HCT116 (cell line): Measurements from ENCODE around the gene CADPS2. TPM values are rescaled to one million over a fixed set of nuclear protein-coding genes. Genes with fewer than 3 reads are reported as not detected.

ENCODE experiments used
- ATAC-seq: fragments of 200-7000 bp; cut with Tn5 transposase; 2 replicates; pipeline ENCODE4 v1.9.1; 2020; ENCODE audit warnings: mild to moderate bottlenecking, moderate library complexity
- BruUV-seq: library from RNA; stranded (reverse); fragments of 400-500 nt; replicated peaks from 2 replicates; lab custom pipeline; 2021; lab: Mats Ljungman, UMichigan
- CTCF ChIA-PET: fragments of 300-600 bp; sonication (Branson Sonifier 250); formaldehyde crosslinking; loops from one replicate; lab custom pipeline; 2021; ENCODE audit warnings: antibody characterized with exemption; lab: Charles Lee
- POLR2A ChIA-PET: fragments of 300-600, 350-600 bp; sonication (Branson Sonifier 250); formaldehyde crosslinking; loops from one replicate; lab custom pipeline; 2021; ENCODE audit warnings: antibody characterized with exemption; lab: Charles Lee
- RAD21 ChIA-PET, 2 experiments: fragments of 300-600 bp; sonication (Branson Sonifier 250); formaldehyde crosslinking; loops; one replicate each; lab custom pipeline; 2023; ENCODE audit warnings: low total read pairs in 2 of 2; ENCODE audit not compliant: uncharacterized antibody in 2 of 2, unreplicated experiment in 2 of 2, low non-redundant PET in 1 of 2; lab: Charles Lee
- DNase-seq: peaks from one replicate; pipeline ENCODE4 v3.0.0-alpha.2; 2010; ENCODE audit warnings: low read depth, low spot score
- H2AFZ ChIP-seq: fragments of 200-600 bp; shearing (Covaris generic), sonication (generic); 2 replicates; pipeline ENCODE4 v1.6.1; 2017; ENCODE audit warnings: low read depth, mixed run types, mixed read lengths, antibody characterized with exemption, low read length; ENCODE audit not compliant: poor library complexity, severe bottlenecking
- H3K27ac ChIP-seq: 2 replicates; pipeline ENCODE4 v1.5.1; 2012; ENCODE audit warnings: low read depth, low read length
- H3K27me3 ChIP-seq: fragments of 200-600 bp; sonication (generic); 2 replicates; pipeline ENCODE4 v1.6.1; 2016; ENCODE audit warnings: mixed run types, low read length, mixed read lengths; ENCODE audit not compliant: insufficient read depth
- H3K36me3 ChIP-seq, 2 experiments: fragments of 200-500 bp in 1 of 2; fragments of 200-600 bp in 1 of 2; sonication (Bioruptor generic) in 1 of 2; sonication (generic) in 1 of 2; 2 replicates each; pipeline versions ENCODE4 v1.5.1 to v1.6.1; 2014 to 2016; ENCODE audit warnings: low read length in 2 of 2, inconsistent platforms in 1 of 2, mixed read lengths in 1 of 2, mixed run types in 1 of 2; ENCODE audit not compliant: insufficient read depth in 2 of 2, control insufficient read depth in 1 of 2
- H3K4me1 ChIP-seq, 2 experiments: fragments of 200-600 bp in 1 of 2; sonication (generic) in 1 of 2; 2 replicates each; pipeline versions ENCODE4 v1.5.1 to v1.6.1; 2012 to 2017; ENCODE audit warnings: low read length in 2 of 2, inconsistent platforms in 1 of 2, mild to moderate bottlenecking in 1 of 2, mixed read lengths in 1 of 2, mixed run types in 1 of 2, moderate library complexity in 1 of 2; ENCODE audit not compliant: insufficient read depth in 2 of 2, control insufficient read depth in 1 of 2
- H3K4me2 ChIP-seq: fragments of 200-600 bp; sonication (generic); 2 replicates; pipeline ENCODE4 v1.6.1; 2017; ENCODE audit warnings: mixed run types, low read length, mixed read lengths
- H3K4me3 ChIP-seq, 2 experiments: fragments of 200-600 bp in 1 of 2; sonication (generic) in 1 of 2; replicated peaks in 1 of 2; 2 replicates each; pipeline ENCODE4 v1.5.1; 2011 to 2016; ENCODE audit warnings: low read length in 2 of 2, control low read depth in 1 of 2, low read depth in 1 of 2, mild to moderate bottlenecking in 1 of 2, mixed read lengths in 1 of 2, mixed run types in 1 of 2
- H3K79me2 ChIP-seq: fragments of 200-600 bp; sonication (generic); 2 replicates; pipeline ENCODE4 v1.6.1; 2017; ENCODE audit warnings: mild to moderate bottlenecking, mixed run types, low read length, moderate library complexity, mixed read lengths; ENCODE audit not compliant: insufficient read depth
- H3K9ac ChIP-seq: fragments of 200-600 bp; sonication (generic); 2 replicates; pipeline ENCODE4 v1.6.1; 2016; ENCODE audit warnings: low read length, mixed read lengths
- H3K9me2 ChIP-seq: fragments of 200-600 bp; sonication (generic), shearing (Covaris generic); 2 replicates; pipeline ENCODE4 v1.6.1; 2017; ENCODE audit warnings: mixed run types, mild to moderate bottlenecking, moderate library complexity; ENCODE audit not compliant: insufficient read depth
- H3K9me3 ChIP-seq, 2 experiments: fragments of 200-500 bp in 1 of 2; fragments of 200-600 bp in 1 of 2; sonication (Bioruptor generic) in 1 of 2; sonication (generic) in 1 of 2; 2 replicates each; pipeline ENCODE4 v1.6.1; 2014 to 2017; ENCODE audit warnings: low read length in 2 of 2, mixed read lengths in 2 of 2, inconsistent platforms in 1 of 2, low read depth in 1 of 2, mild to moderate bottlenecking in 1 of 2, mixed run types in 1 of 2, moderate library complexity in 1 of 2; ENCODE audit not compliant: control insufficient read depth in 1 of 2, insufficient read depth in 1 of 2
- H4K20me1 ChIP-seq: fragments of 200-600 bp; sonication (generic), shearing (Covaris generic); 2 replicates; pipeline ENCODE4 v1.6.1; 2017; ENCODE audit warnings: mixed run types, mild to moderate bottlenecking, moderate library complexity; ENCODE audit not compliant: insufficient read depth
- CBX3 ChIP-seq: IDR thresholded peaks from 2 replicates; pipeline ENCODE4 v1.6.1; 2012; ENCODE audit warnings: low read depth
- CEBPB ChIP-seq: IDR thresholded peaks from 2 replicates; pipeline ENCODE4 v1.6.1; 2012; ENCODE audit warnings: low read depth
- ELF1 ChIP-seq: IDR thresholded peaks from 2 replicates; pipeline ENCODE4 v1.6.1; 2012; ENCODE audit warnings: low read depth, borderline replicate concordance
- EZH2phosphoT487 ChIP-seq: fragments of 200-600 bp; IDR thresholded peaks from 2 replicates; pipeline ENCODE4 v1.6.1; 2018; ENCODE audit warnings: antibody characterized with exemption, borderline replicate concordance
- FOSL1 ChIP-seq: IDR thresholded peaks from 2 replicates; pipeline ENCODE4 v1.6.1; 2012; ENCODE audit warnings: low read depth
- JUND ChIP-seq: IDR thresholded peaks from 2 replicates; pipeline ENCODE4 v1.6.1; 2012
- POLR2A ChIP-seq: IDR thresholded peaks from 2 replicates; pipeline ENCODE4 v1.7.0; 2011; ENCODE audit warnings: borderline replicate concordance; ENCODE audit not compliant: insufficient read depth, insufficient read length; ENCODE audit errors: extremely low read depth
- POLR2AphosphoS5 ChIP-seq: IDR thresholded peaks from 2 replicates; pipeline ENCODE4 v1.6.1; 2011; ENCODE audit warnings: mild to moderate bottlenecking, low read depth, low read length, moderate library complexity
- RAD21 ChIP-seq: IDR thresholded peaks from 2 replicates; pipeline ENCODE4 v1.6.1; 2012; ENCODE audit warnings: low read depth, mild to moderate bottlenecking
- SIN3A ChIP-seq: IDR thresholded peaks from 2 replicates; pipeline ENCODE4 v1.6.1; 2012; ENCODE audit warnings: low read depth
- SP1 ChIP-seq: IDR thresholded peaks from 2 replicates; pipeline ENCODE4 v1.6.1; 2012; ENCODE audit warnings: low read depth
- SRF ChIP-seq: IDR thresholded peaks from 2 replicates; pipeline ENCODE4 v1.6.1; 2012; ENCODE audit warnings: low read depth
- TCF7L2 ChIP-seq: IDR thresholded peaks from 2 replicates; pipeline ENCODE4 v1.7.0; 2011; ENCODE audit warnings: borderline replicate concordance, inconsistent platforms; ENCODE audit not compliant: insufficient read depth, insufficient read length; ENCODE audit errors: extremely low read depth
- YY1 ChIP-seq: IDR thresholded peaks from 2 replicates; pipeline ENCODE4 v1.6.1; 2011; ENCODE audit warnings: low read length, low read depth, moderate library complexity, mild to moderate bottlenecking; ENCODE audit not compliant: insufficient replicate concordance; ENCODE audit errors: extremely low read depth
- ZFX ChIP-seq: fragments of 450-650 bp; IDR thresholded peaks from 2 replicates; pipeline ENCODE4 v1.6.1; 2017
- intact Hi-C: fragments of 100-400 bp; cut with micrococcal nuclease; formaldehyde crosslinking; loops from 2 replicates; pipeline ENCODE4 v1.10.0; 2022
- total RNA-seq: library from RNA; stranded (reverse); gene quantifications from one replicate; pipeline ENCODE4 v1.2.1, GENCODE V29; 2021; ENCODE audit not compliant: unreplicated experiment
- TF ChIP-seq, protein P1 (sequence below): IDR thresholded peaks from 2 replicates; pipeline ENCODE4 v1.6.1; 2012; ENCODE audit warnings: low read depth
- TF ChIP-seq, protein P2 (sequence below): IDR thresholded peaks from 2 replicates; pipeline ENCODE4 v1.6.1; 2012
- TF ChIP-seq, protein P3 (sequence below): IDR thresholded peaks from 2 replicates; pipeline ENCODE4 v1.6.1; 2012

CADPS2 gene
- total RNA-seq, 1 experiment from 2014 or later, result 7.5 TPM

DNA sequence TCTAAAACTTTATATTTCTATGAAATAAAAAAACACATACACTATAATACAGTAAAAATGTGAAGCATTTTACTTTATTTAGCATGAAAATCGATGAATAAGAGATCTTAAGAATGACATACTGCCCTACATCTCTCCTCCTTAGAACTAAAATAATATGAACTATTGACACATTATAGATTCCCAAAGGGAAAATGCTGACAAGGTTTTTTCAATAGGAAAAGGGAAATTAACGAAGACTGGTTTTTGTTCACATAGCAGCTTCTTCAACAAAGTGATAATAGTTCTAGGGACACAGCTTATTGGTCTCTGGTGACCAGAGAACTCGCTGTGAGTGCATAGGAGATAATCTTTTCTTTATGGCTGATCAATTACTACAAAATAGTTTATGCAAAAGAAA lies 523.8 kb downstream of the CADPS2 start (continued):
- TF ChIP-seq, protein P1, sequence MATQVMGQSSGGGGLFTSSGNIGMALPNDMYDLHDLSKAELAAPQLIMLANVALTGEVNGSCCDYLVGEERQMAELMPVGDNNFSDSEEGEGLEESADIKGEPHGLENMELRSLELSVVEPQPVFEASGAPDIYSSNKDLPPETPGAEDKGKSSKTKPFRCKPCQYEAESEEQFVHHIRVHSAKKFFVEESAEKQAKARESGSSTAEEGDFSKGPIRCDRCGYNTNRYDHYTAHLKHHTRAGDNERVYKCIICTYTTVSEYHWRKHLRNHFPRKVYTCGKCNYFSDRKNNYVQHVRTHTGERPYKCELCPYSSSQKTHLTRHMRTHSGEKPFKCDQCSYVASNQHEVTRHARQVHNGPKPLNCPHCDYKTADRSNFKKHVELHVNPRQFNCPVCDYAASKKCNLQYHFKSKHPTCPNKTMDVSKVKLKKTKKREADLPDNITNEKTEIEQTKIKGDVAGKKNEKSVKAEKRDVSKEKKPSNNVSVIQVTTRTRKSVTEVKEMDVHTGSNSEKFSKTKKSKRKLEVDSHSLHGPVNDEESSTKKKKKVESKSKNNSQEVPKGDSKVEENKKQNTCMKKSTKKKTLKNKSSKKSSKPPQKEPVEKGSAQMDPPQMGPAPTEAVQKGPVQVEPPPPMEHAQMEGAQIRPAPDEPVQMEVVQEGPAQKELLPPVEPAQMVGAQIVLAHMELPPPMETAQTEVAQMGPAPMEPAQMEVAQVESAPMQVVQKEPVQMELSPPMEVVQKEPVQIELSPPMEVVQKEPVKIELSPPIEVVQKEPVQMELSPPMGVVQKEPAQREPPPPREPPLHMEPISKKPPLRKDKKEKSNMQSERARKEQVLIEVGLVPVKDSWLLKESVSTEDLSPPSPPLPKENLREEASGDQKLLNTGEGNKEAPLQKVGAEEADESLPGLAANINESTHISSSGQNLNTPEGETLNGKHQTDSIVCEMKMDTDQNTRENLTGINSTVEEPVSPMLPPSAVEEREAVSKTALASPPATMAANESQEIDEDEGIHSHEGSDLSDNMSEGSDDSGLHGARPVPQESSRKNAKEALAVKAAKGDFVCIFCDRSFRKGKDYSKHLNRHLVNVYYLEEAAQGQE, result no peak
- TF ChIP-seq YY1 (no peak), TCF7L2 (no peak), ZFX (no peak), EZH2phosphoT487 (no peak), CBX3 (no peak), CEBPB (no peak), SP1 (no peak), SRF (no peak), ELF1 (no peak)
- TF ChIP-seq, protein P2, sequence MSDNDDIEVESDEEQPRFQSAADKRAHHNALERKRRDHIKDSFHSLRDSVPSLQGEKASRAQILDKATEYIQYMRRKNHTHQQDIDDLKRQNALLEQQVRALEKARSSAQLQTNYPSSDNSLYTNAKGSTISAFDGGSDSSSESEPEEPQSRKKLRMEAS, result no peak

DNA sequence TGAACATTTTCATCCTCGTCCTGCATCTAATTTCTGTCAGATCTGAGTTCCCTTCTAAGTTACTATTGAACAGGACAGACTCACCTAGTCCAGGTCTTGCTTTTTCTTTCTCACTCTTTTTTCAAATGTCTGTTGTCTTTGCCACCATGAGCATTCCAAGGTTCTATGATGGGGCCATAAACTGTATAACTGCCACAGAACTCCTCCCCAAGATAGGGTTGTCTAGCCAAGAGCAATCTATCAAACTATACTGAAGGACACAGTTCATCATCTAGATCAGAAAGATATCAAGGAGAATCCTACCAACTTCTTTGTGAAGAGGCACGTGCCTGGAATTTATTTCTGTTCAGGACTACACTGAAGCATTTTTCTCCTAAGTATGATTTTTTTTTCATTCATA lies 531.6 kb downstream of the CADPS2 start:
- ChIA-PET POLR2A (no interaction called here), RAD21 (no interaction called here), CTCF (no interaction called here)
- Histone ChIP-seq H3K4me3 (no peak overlapping the region), H3K4me1 (no peaks in the 10 kb centered on the region), H4K20me1 (no peaks in the 10 kb centered on the region), H3K9me3 (no peaks in the 10 kb centered on the region), H2AFZ (no peak overlapping the region), H3K79me2 (no peaks in the 10 kb centered on the region), H3K36me3 (no peaks in the 10 kb centered on the region), H3K27ac (no peak overlapping the region), H3K9ac (no peak overlapping the region)
- no peak for DNase-seq
- BruUV-seq, result no TSS peak
- TF ChIP-seq, protein P2, result no peak
- no peak for TF ChIP-seq SP1
- no peak for TF ChIP-seq FOSL1
- no peak for TF ChIP-seq SRF
- no peak for TF ChIP-seq RAD21
- no peak for TF ChIP-seq ELF1
- TF ChIP-seq TCF7L2, result no peak
- no peak for TF ChIP-seq EZH2phosphoT487
- TF ChIP-seq POLR2A, result no peak
- no peak for TF ChIP-seq CBX3
- no peak for TF ChIP-seq JUND
- no peak for TF ChIP-seq ZFX
- TF ChIP-seq SIN3A, result no peak
- TF ChIP-seq, protein P3, sequence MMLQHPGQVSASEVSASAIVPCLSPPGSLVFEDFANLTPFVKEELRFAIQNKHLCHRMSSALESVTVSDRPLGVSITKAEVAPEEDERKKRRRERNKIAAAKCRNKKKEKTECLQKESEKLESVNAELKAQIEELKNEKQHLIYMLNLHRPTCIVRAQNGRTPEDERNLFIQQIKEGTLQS, result no peak
- TF ChIP-seq POLR2AphosphoS5, result no peak
- TF ChIP-seq, protein P1, result no peak
- no peak for TF ChIP-seq YY1
- TF ChIP-seq, all 23 proteins: peak for 0
- no peak for ATAC-seq
- Histone ChIP-seq H3K4me2 (no peak overlapping the region), H3K27me3 (no peaks in the 10 kb centered on the region), H3K9me2 (no peaks in the 10 kb centered on the region)
- intact Hi-C loops, result no loop called here
